ENCODE measurements around the gene CSMD2. TPM values are rescaled to one million over a fixed set of nuclear protein-coding genes. Genes with fewer than 3 reads are reported as not detected.

CSMD2 gene
- total RNA-seq, 1 donor from 2014 or later: 0.25 TPM

- DNase-seq (ENCODE audit: low spot score) (peak; percentile 60), ATAC-seq (peak; percentile 87)
Measured at GRCh38 chr1:34162852-34163766, 1.9 kb downstream of the CSMD2 start.

- DNase-seq (ENCODE audit: low spot score) (no peak), ATAC-seq (no peak)
Measured at GRCh38 chr1:34156739-34157138, 8.3 kb downstream of the CSMD2 start.

GRCh38 chr1:34155860-34156259 is 9.2 kb downstream of the CSMD2 start:
- DNase-seq (ENCODE audit: low spot score): no peak
- ATAC-seq: no peak

- DNase-seq (ENCODE audit: low spot score) (no peak), ATAC-seq (no peak)
Measured at GRCh38 chr1:34153246-34153645, 11.8 kb downstream of the CSMD2 start.

GRCh38 chr1:34149501-34149900 is 15.5 kb downstream of the CSMD2 start:
- DNase-seq (ENCODE audit: low spot score) (no peak), ATAC-seq (no peak)

GRCh38 chr1:34147301-34147700 is 17.7 kb downstream of the CSMD2 start:
- DNase-seq (ENCODE audit: low spot score) (no peak), ATAC-seq (no peak)

GRCh38 chr1:34144766-34145165 is 20.3 kb downstream of the CSMD2 start:
- DNase-seq (ENCODE audit: low spot score) (no peak), ATAC-seq (no peak)

- ATAC-seq: no peak
Measured at GRCh38 chr1:34143975-34144374, 21.1 kb downstream of the CSMD2 start.

GRCh38 chr1:34140011-34140676 is 24.9 kb downstream of the CSMD2 start:
- no peak for ATAC-seq
- no peak for DNase-seq (ENCODE audit: low spot score)

More at GRCh38 chr1:34143975-34144374, 21.1 kb downstream of the CSMD2 start:
- DNase-seq (ENCODE audit: low spot score): no peak

- ATAC-seq (no peak), DNase-seq (ENCODE audit: low spot score) (no peak)
Measured at GRCh38 chr1:34137411-34137810, 27.6 kb downstream of the CSMD2 start.

GRCh38 chr1:34132161-34132420 is 32.9 kb downstream of the CSMD2 start:
- DNase-seq (ENCODE audit: low spot score) (no peak), ATAC-seq (no peak)

GRCh38 chr1:34131396-34132160 is 33.5 kb downstream of the CSMD2 start:
- no peak for DNase-seq (ENCODE audit: low spot score)
- ATAC-seq: no peak

- no peak for DNase-seq (ENCODE audit: low spot score)
- ATAC-seq: no peak
Measured at GRCh38 chr1:34130306-34130705, 34.7 kb downstream of the CSMD2 start.

GRCh38 chr1:34129630-34130029 is 35.4 kb downstream of the CSMD2 start:
- ATAC-seq: no peak
- DNase-seq (ENCODE audit: low spot score): no peak

GRCh38 chr1:34128186-34128889 is 36.7 kb downstream of the CSMD2 start:
- no peak for ATAC-seq
- no peak for DNase-seq (ENCODE audit: low spot score)

- DNase-seq (ENCODE audit: low spot score) (no peak), ATAC-seq (no peak)
Measured at GRCh38 chr1:34127006-34128000, 37.7 kb downstream of the CSMD2 start.

- ATAC-seq: no peak
- DNase-seq (ENCODE audit: low spot score): no peak
Measured at GRCh38 chr1:34126486-34126885, 38.5 kb downstream of the CSMD2 start.

- ATAC-seq (no peak), DNase-seq (ENCODE audit: low spot score) (no peak)
Measured at GRCh38 chr1:34125721-34126380, 39.2 kb downstream of the CSMD2 start.
